B cell (primary cell): Measurements from ENCODE around the gene SMC1B. TPM values are rescaled to one million over a fixed set of nuclear protein-coding genes. Genes with fewer than 3 reads are reported as not detected.

Experiments used
- ATAC-seq: fragments of 200-7000 bp; cut with Tn5 transposase; one replicate; pipeline ENCODE4 v1.10.0; 2021; ENCODE audit warnings: low read depth, mild to moderate bottlenecking, moderate number of reproducible peaks, moderate library complexity
- CTCF ChIA-PET: fragments of 350-600 bp; sonication (Branson Sonifier 250); formaldehyde crosslinking; loops from one replicate; lab custom pipeline; 2021; ENCODE audit warnings: antibody characterized with exemption, inconsistent platforms; lab: Charles Lee
- POLR2A ChIA-PET: fragments of 350-600 bp; sonication (Branson Sonifier 250); formaldehyde crosslinking; loops from one replicate; lab custom pipeline; 2021; ENCODE audit warnings: antibody characterized with exemption; lab: Charles Lee
- DNase-seq: peaks from one replicate; pipeline ENCODE4 v3.0.0; 2013
- H2AFZ ChIP-seq: 2 replicates; pipeline ENCODE4 v1.6.1; 2012; ENCODE audit warnings: mild to moderate bottlenecking, low read depth, low read length; ENCODE audit not compliant: insufficient read depth, poor library complexity, severe bottlenecking
- H3K27ac ChIP-seq, 2 donors: 1 replicate in 1 of 2; 2 replicates in 1 of 2; pipeline ENCODE4 v1.5.1; 2012 to 2013; ENCODE audit warnings: low read length in 2 of 2, mild to moderate bottlenecking in 2 of 2, moderate library complexity in 1 of 2
- H3K27me3 ChIP-seq, 4 experiments: fragments of 200-600 bp in 1 of 4; sonication (generic) in 1 of 4; replicated peaks in 1 of 4; 1 replicate in 2 of 4; 2 replicates in 2 of 4; pipeline versions ENCODE4 v1.6.1 to v1.7.0; 2013 to 2016; ENCODE audit warnings: low read length in 3 of 4, mild to moderate bottlenecking in 2 of 4, mixed read lengths in 1 of 4, moderate library complexity in 1 of 4; ENCODE audit not compliant: insufficient read depth in 4 of 4, control insufficient read depth in 3 of 4; ENCODE audit errors: control extremely low read depth in 1 of 4
- H3K36me3 ChIP-seq, 2 experiments: replicated peaks in 1 of 2; 1 replicate in 1 of 2; 2 replicates in 1 of 2; pipeline versions ENCODE4 v1.6.1 to v1.7.1; 2013; ENCODE audit warnings: low read length in 1 of 2; ENCODE audit not compliant: insufficient read depth in 2 of 2, control insufficient read depth in 1 of 2; ENCODE audit errors: control extremely low read depth in 1 of 2, extremely low read depth in 1 of 2
- H3K4me1 ChIP-seq, 2 donors: fragments of 200-600 bp in 1 of 2; sonication (generic) in 1 of 2; 1 replicate in 1 of 2; 2 replicates in 1 of 2; pipeline versions ENCODE4 v1.5.1 to v1.6.1; 2013 to 2017; ENCODE audit warnings: low read length in 2 of 2; ENCODE audit not compliant: control insufficient read depth in 2 of 2, insufficient read depth in 2 of 2
- H3K4me2 ChIP-seq: replicated peaks from 2 replicates; pipeline ENCODE3; 2012; ENCODE audit warnings: mild to moderate bottlenecking, low read depth, low read length; ENCODE audit not compliant: poor library complexity, severe bottlenecking
- H3K4me3 ChIP-seq, 5 experiments: fragments of 200-600 bp in 1 of 5; sonication (generic) in 1 of 5; 1 replicate in 3 of 5; 2 replicates in 2 of 5; pipeline versions ENCODE4 v1.5.1 to v1.7.0; 2011 to 2016; ENCODE audit warnings: low read length in 4 of 5, mild to moderate bottlenecking in 4 of 5, low read depth in 2 of 5, control low read depth in 1 of 5, moderate library complexity in 1 of 5; ENCODE audit not compliant: insufficient read depth in 1 of 5; ENCODE audit errors: control extremely low read depth in 1 of 5, extremely low read depth in 1 of 5
- H3K79me2 ChIP-seq: fragments of 200-600 bp; sonication (generic); one replicate; pipeline ENCODE4 v1.6.0; 2016; ENCODE audit warnings: low read length; ENCODE audit not compliant: control insufficient read depth, insufficient read depth
- H3K9ac ChIP-seq: fragments of 200-600 bp; sonication (generic); 2 replicates; pipeline ENCODE4 v1.6.1; 2017; ENCODE audit warnings: mild to moderate bottlenecking, low read length, moderate library complexity
- H3K9me3 ChIP-seq, 3 donors: one replicate each; pipeline versions ENCODE4 v1.6.1 to v1.7.1; 2013; ENCODE audit warnings: low read length in 2 of 3; ENCODE audit not compliant: control insufficient read depth in 2 of 3, insufficient read depth in 1 of 3; ENCODE audit errors: control extremely low read depth in 1 of 3
- H4K20me1 ChIP-seq: 2 replicates; pipeline ENCODE4 v1.6.0; 2012; ENCODE audit warnings: mild to moderate bottlenecking, low read length; ENCODE audit not compliant: insufficient read depth, control insufficient read depth, poor library complexity, severe bottlenecking
- H3K27ac Mint-ChIP-seq: one replicate; pipeline ENCODE4 v1.8.0; 2021; ENCODE audit warnings: mixed read lengths
- H3K27me3 Mint-ChIP-seq: one replicate; pipeline ENCODE4 v1.8.0; 2021; ENCODE audit warnings: mixed read lengths
- H3K4me1 Mint-ChIP-seq: one replicate; pipeline ENCODE4 v1.8.0; 2021; ENCODE audit warnings: mixed read lengths
- H3K4me3 Mint-ChIP-seq: one replicate; pipeline ENCODE4 v1.8.0; 2021; ENCODE audit warnings: mixed read lengths
- H3K9me3 Mint-ChIP-seq: one replicate; pipeline ENCODE4 v1.8.0; 2022; ENCODE audit warnings: mixed read lengths; ENCODE audit not compliant: insufficient read depth
- CTCF ChIP-seq: fragments of 200-600 bp; IDR thresholded peaks from one replicate; pipeline ENCODE4 v1.8.0; 2022; ENCODE audit warnings: antibody characterized with exemption, mild to moderate bottlenecking
- EZH2 ChIP-seq: IDR thresholded peaks from 2 replicates; pipeline ENCODE4 v1.6.1; 2012; ENCODE audit warnings: borderline replicate concordance, low read depth, mild to moderate bottlenecking, moderate library complexity, low read length; ENCODE audit not compliant: insufficient read depth, poor library complexity, severe bottlenecking
- WGBS: methylation state at CpG from one replicate; pipeline ENCODE4 v1.1.5; 2013; ENCODE audit warnings: missing lambda C conversion rate; ENCODE audit not compliant: insufficient coverage; 5-methylcytosine and 5-hydroxymethylcytosine counted together
- intact Hi-C: fragments of 100-400 bp; cut with micrococcal nuclease; formaldehyde crosslinking; loops from one replicate; pipeline ENCODE4 v1.10.0; 2022
- polyA plus RNA-seq: library from polyadenylated mRNA; depleted of rRNA; stranded (reverse); fragments of >200 nt; gene quantifications from 2 replicates; pipeline ENCODE4 v1.2.3, GENCODE V29; 2012
- total RNA-seq, 2 donors: library from RNA; stranded (reverse); fragments of 120-200 nt in 1 of 2; gene quantifications; 1 replicate in 1 of 2; 2 replicates in 1 of 2; pipeline versions ENCODE4 v1.2.3 to v1.2.4, GENCODE V29; 2013 to 2022

Gene SMC1B
- total and polyA plus RNA-seq, 2 donors (not counting 1 experiment from before 2014, with no cell fraction given), result 0.07 TPM; not detected in 1

- H2AFZ ChIP-seq, result peak overlapping the region; percentile 43
- no peaks in the 10 kb centered on the region for H3K27me3 ChIP-seq
- ATAC-seq (peak; percentile 95), DNase-seq (peak; percentile 87)
- no peaks in the 10 kb centered on the region for H3K79me2 ChIP-seq
- H3K4me2 ChIP-seq, result peak overlapping the region; percentile 34
- peaks cover 2 to 8% of the 10 kb centered on the region in 2 donors for H3K4me1 ChIP-seq
- intact Hi-C loops, result loop anchor here (1.0 to 5.0 kb wide), 3 partner anchors 118 to 194 kb away; no protein-coding TSS in a partner anchor
- WGBS, result 15% methylated on average over 17 of the region's 20 CpGs
- Mint-ChIP-seq H3K4me1 (peaks cover 16% of the 10 kb centered on the region), H3K9me3 (no peaks in the 10 kb centered on the region), H3K27ac (peak overlapping the region; percentile 32), H3K27me3 (peaks cover 4% of the 10 kb centered on the region), H3K4me3 (no peak overlapping the region)
- H3K36me3 ChIP-seq, result no peaks in the 10 kb centered on the region
- TF ChIP-seq EZH2 (no peak), CTCF (peak; percentile 99)
- no peak overlapping the region for H3K9ac ChIP-seq
- H3K4me3 ChIP-seq, result no peak overlapping the region
- H3K9me3 ChIP-seq, result no peaks in the 10 kb centered on the region
- CTCF ChIA-PET, result interaction anchor here (1.1 to 2.5 kb wide), 2 partner anchors 13 to 167 kb away, joined by 3 to 28 read pairs; no protein-coding TSS in a partner anchor
- H4K20me1 ChIP-seq, result no peaks in the 10 kb centered on the region
- no peak overlapping the region for H3K27ac ChIP-seq
- POLR2A ChIA-PET, result no interaction called here
Measured at GRCh38 chr22:45435544-45436139, 22.2 kb upstream of the SMC1B start.

- intact Hi-C loops, result loop anchor here (1.0 to 5.0 kb wide), 3 partner anchors 118 to 194 kb away; no protein-coding TSS in a partner anchor
- no peak overlapping the region for H3K4me3 Mint-ChIP-seq
- POLR2A ChIA-PET, result no interaction called here
- H3K4me2 ChIP-seq, result no peak overlapping the region
- H3K9me3 Mint-ChIP-seq, result no peaks in the 10 kb centered on the region
- peaks cover 0 to 14% of the 10 kb centered on the region in 2 donors for H3K4me1 ChIP-seq
- H3K79me2 ChIP-seq, result no peaks in the 10 kb centered on the region
- TF ChIP-seq EZH2, result no peak
- no peak for TF ChIP-seq CTCF
- H3K27ac Mint-ChIP-seq, result no peak overlapping the region
- no peak overlapping the region for H2AFZ ChIP-seq
- no peak overlapping the region for H3K4me3 ChIP-seq
- no peak for ATAC-seq
- no peaks in the 10 kb centered on the region for H3K9me3 ChIP-seq
- H3K4me1 Mint-ChIP-seq, result peaks cover 13% of the 10 kb centered on the region
- H3K27ac ChIP-seq, result no peak overlapping the region
- CTCF ChIA-PET, result interaction anchor here (0.8 to 1.0 kb wide), 2 partner anchors 20 to 166 kb away, joined by 3 read pairs; no protein-coding TSS in a partner anchor
- peaks cover 4% of the 10 kb centered on the region for H3K27me3 Mint-ChIP-seq
- H3K36me3 ChIP-seq, result no peaks in the 10 kb centered on the region
- no peak overlapping the region for H3K9ac ChIP-seq
- WGBS, result 89% methylated on average over 6 of the region's 6 CpGs
- DNase-seq, result no peak
- H4K20me1 ChIP-seq, result no peaks in the 10 kb centered on the region
- H3K27me3 ChIP-seq, result no peaks in the 10 kb centered on the region
Measured at GRCh38 chr22:45434981-45435380, 21.6 kb upstream of the SMC1B start.
